ENCODE data around the gene USP6NL. TPM values are rescaled to one million over a fixed set of nuclear protein-coding genes. Genes with fewer than 3 reads are reported as not detected.
A peak's percentile ranks its signal among the peaks of the same experiment; 100 is the strongest.

USP6NL gene
- total and polyA plus RNA-seq, 5 experiments from 2014 or later = 2.3 to 7.9 (median 5.4) TPM

DNA sequence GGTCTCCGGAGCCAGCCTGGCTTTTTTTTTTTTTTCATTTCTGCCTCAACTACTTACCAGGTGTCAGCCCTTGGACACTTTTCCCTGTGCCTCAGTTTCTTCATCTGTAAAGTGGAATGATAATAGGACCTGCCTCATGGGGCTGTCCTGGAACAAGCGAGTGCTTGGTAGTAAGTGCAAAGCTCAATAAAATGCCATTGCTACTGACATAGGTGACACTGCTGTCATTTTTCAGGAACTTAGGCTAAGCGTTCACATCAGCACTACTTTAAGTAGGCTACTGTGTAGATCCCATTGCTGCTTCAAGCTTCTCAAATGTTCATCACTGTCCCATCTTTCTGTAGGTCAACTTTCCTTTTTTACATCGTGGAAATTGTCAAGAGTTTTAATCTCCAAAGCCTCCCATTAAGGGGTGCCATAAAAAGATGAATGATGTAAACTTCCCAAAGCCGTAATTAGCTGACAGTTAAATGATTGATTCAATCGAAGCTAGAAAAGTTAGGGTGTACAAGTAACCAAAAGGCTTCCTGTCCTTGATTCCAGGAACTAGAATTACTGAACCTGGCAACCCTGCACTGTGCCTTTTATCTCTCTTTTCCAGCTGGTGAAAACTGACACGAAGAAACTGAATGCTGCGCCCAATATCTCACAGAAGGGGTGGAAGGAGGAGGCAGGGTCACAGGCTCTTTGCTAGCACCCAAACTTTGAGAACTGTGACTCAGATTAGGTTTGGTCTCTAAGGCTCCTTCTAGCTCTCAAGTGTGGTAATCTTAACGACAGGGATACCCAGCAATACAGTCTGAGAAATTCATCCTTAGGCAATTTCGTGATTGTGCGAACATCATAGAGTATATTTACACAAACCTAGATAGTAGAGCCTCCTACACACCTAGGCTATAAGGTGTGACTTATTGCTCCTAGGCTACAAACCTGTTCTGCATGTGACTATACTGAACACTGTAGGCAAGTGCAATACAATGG lies 861 bp upstream of the USP6NL start:
- POLR2A ChIA-PET = interaction anchor here (0.7 to 2.5 kb wide), 8 partner anchors 10 to 431 kb away, joined by 3 to 10 read pairs (median 4); no protein-coding TSS in a partner anchor
- Mint-ChIP-seq H3K4me1 (peaks cover 12 to 53% (median 50%) of the 10 kb centered on the region in 4 donors), H3K27me3 (no peaks in the 10 kb centered on the region), H3K27ac (peak overlapping the region; percentile 64 to 96 (median 94)), H3K9me3 (peaks cover 0 to 22% (median 4%) of the 10 kb centered on the region in 9 donors), H3K4me3 (peak overlapping the region; percentile 83 to 97 (median 95)), H3K36me3 (peaks cover 0 to 15% (median 6%) of the 10 kb centered on the region in 3 donors)
- ATAC-seq (peak; percentile 48 to 49), DNase-seq (peak in 3 of 10 donors; percentile 11 to 26 (median 20))

DNA sequence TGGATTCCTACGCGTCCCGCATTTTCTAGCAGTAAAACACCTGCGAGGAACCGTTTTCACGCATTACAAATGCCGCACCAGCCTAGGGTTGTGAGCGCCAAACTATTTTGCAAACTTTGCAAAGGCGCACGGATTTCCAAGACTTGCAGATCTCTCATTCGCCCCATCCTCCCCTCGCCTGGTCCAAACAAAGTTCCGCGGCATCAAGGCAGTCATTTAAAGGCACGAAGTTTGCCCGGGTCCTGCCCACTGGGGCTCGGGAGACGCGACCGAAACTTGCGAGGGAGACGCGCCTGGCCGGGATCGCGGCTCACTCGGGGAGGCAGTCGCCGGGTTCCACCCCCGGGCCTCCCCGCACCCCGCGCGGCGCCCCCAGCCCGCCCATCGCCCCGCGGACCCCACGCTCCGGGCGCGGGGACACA lies 613 bp downstream of the USP6NL start:
- H3K27me3 Mint-ChIP-seq = no peaks in the 10 kb centered on the region
- H3K27ac Mint-ChIP-seq = peak overlapping the region; percentile 48 to 94 (median 88)
- DNase-seq = peak in 8 of 10 donors; percentile 10 to 65 (median 30)
- H3K36me3 Mint-ChIP-seq = peaks cover 0 to 3% (median 0%) of the 10 kb centered on the region in 3 donors
- H3K4me1 Mint-ChIP-seq = peaks cover 15 to 65% (median 57%) of the 10 kb centered on the region in 4 donors
- peak overlapping the region; percentile 86 to 97 (median 92) for H3K4me3 Mint-ChIP-seq
- H3K9me3 Mint-ChIP-seq = peaks cover 0 to 7% (median 0%) of the 10 kb centered on the region in 9 donors
- POLR2A ChIA-PET = interaction anchor here (2.5 kb wide), 1 partner anchor 74 kb away, joined by 10 read pairs; no protein-coding TSS in a partner anchor
- ATAC-seq = peak; percentile 26 to 37

DNA sequence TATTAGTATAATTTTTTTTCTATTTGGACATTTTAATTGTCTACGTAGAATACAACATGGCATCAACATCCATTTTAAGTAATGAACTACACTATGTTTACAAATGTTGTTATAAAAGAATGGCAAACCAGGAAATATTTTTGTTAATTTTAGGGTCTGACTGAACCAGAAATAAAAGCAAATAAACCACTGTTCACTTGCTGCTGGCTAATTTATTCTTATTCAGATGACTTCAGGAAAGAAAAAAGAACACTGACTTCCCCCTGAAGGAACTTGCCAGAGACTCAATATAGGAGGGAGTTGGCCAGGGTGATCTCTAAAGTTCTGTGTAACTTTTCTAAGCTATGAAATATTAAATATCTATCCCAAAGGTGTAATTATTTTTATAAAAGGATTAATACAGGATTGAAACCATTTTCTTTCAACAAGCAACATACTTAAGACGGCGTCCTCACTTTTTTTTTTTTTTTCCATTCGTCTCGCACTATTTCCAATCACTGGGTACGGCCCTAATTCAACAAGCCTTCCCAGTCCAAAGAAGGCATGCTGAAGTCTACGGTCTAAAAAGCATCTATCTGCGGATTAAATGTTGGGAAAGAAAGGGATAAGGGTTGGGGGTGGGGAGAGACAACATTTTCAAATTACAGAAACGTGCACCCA lies 1.2 kb downstream of the USP6NL start:
- DNase-seq = no peak
- Mint-ChIP-seq H3K4me1 (peaks cover 18 to 69% (median 59%) of the 10 kb centered on the region in 4 donors), H3K27ac (peak overlapping the region; percentile 48 to 94 (median 88)), H3K4me3 (peak overlapping the region; percentile 86 to 97 (median 92)), H3K27me3 (no peaks in the 10 kb centered on the region), H3K9me3 (peaks cover 0 to 2% (median 0%) of the 10 kb centered on the region in 9 donors), H3K36me3 (peaks cover 0 to 3% (median 0%) of the 10 kb centered on the region in 3 donors)
- POLR2A ChIA-PET = interaction anchor here (0.6 to 2.5 kb wide), 2 partner anchors 21 to 75 kb away, joined by 3 to 10 read pairs; no protein-coding TSS in a partner anchor
- ATAC-seq = no peak

DNA sequence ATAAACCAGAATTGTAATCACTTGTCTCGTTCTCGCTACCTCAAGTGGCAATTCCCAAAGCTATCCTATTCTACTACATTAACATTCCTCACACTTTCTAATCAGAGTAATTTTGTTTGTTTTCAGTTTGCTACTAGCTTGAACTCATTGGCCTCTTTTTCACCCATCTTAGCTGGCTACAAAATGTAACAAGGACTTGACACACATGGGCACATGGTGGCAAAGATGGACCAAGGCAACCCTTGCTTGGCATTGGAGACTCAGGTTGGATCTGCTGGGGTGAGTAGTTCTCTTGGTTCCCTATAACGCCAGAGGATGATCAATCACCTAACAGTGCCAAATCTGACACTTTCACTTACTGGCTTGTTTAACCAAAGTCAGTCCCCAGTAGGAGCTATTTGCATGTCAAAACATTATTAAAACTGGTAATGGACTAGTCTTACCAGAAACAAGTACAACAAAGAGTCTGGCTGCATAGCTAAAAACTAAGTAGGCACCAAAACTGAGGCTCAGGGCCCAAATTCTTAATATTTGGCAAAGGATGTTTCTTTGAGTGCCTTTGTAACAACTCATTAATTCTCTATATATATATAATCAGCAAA lies 1.9 kb downstream of the USP6NL start:
- Mint-ChIP-seq H3K9me3 (no peaks in the 10 kb centered on the region), H3K4me3 (peak overlapping the region in 8 of 10 donors; percentile 5 to 49 (median 30)), H3K27ac (peak overlapping the region in 8 of 10 donors; percentile 17 to 90 (median 60)), H3K27me3 (no peaks in the 10 kb centered on the region), H3K4me1 (peaks cover 19 to 72% (median 57%) of the 10 kb centered on the region in 4 donors), H3K36me3 (peaks cover 0 to 3% (median 0%) of the 10 kb centered on the region in 3 donors)
- no peak for DNase-seq
- POLR2A ChIA-PET = interaction anchor here (0.6 kb wide), 1 partner anchor 21 kb away, joined by 3 read pairs; no protein-coding TSS in a partner anchor
- no peak for ATAC-seq

DNA sequence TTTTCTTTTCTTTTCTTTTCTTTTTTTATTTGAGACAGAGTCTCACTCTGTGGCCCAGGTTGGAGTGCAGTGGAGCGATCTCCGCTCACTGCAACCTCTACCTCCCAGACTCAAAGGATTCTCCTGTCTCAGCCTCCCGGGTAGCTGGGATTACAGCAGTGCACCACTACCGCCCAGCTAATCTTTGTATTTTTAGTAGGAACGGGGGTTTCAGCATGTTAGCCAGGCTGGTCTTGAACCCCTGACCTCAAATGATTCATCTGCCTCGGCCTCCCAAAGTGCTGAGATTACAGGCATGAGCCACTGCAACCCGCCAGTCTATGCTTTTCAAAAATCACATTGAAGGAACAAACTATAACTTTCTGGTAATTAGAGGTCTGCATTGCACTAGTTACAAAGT lies 2.4 kb downstream of the USP6NL start:
- H3K9me3 Mint-ChIP-seq = no peaks in the 10 kb centered on the region
- POLR2A ChIA-PET = no interaction called here
- H3K4me1 Mint-ChIP-seq = peaks cover 21 to 73% (median 56%) of the 10 kb centered on the region in 4 donors
- peaks cover 0 to 3% (median 0%) of the 10 kb centered on the region in 3 donors for H3K36me3 Mint-ChIP-seq
- peak overlapping the region in 3 of 10 donors; percentile 61 to 90 (median 85) for H3K27ac Mint-ChIP-seq
- ATAC-seq (no peak), DNase-seq (no peak)
- no peaks in the 10 kb centered on the region for H3K27me3 Mint-ChIP-seq
- peak overlapping the region in 4 of 10 donors; percentile 5 to 44 (median 18) for H3K4me3 Mint-ChIP-seq

DNA sequence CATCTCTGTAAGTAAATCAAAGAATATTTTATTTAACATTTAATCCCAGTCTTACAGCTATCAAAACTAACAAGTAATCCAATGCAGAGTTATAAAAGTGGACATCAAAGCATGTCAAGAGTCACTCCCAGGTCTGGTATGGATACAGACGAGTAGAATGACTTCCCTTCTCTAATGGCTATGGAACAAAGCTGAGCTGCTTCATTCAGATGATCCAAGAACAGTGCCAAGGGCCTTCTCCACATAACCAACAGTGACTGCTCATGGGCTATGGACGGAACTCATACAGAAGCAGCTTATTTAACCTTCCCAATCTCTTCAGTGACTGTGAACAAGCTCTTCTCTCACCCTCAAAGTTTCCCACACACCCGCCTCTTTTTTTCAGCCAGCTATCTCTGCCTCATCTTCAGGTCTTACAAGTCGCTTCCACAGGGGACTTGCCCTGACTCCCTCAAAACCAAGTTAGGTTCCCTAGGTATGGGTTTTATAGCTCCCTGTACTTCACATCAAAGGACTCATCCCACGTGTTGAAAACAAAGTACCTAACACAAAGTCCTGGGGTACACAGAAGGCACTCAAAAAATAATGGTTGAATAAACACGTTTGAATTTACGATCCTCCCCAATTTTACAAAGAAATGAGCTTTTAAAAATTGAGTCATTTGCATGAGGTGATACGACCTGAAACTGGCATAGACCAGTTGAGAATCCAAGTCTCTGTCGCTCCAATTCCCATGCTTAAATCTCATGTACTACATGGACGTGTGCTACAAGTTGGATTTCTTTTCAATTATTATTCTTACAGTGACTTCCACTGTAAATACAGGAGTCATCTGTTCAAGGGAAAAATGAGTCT lies 3.1 kb downstream of the USP6NL start:
- POLR2A ChIA-PET = interaction anchor here (0.8 kb wide), 1 partner anchor 77 kb away, joined by 3 read pairs; no protein-coding TSS in a partner anchor
- H3K27me3 Mint-ChIP-seq = no peaks in the 10 kb centered on the region
- peak overlapping the region in 4 of 10 donors; percentile 2 to 85 (median 54) for H3K27ac Mint-ChIP-seq
- H3K9me3 Mint-ChIP-seq = no peaks in the 10 kb centered on the region
- ATAC-seq (no peak), DNase-seq (no peak)
- peaks cover 22 to 78% (median 58%) of the 10 kb centered on the region in 4 donors for H3K4me1 Mint-ChIP-seq
- peaks cover 0 to 3% (median 0%) of the 10 kb centered on the region in 3 donors for H3K36me3 Mint-ChIP-seq
- H3K4me3 Mint-ChIP-seq = peak overlapping the region in 5 of 10 donors; percentile 3 to 72 (median 29)

DNA sequence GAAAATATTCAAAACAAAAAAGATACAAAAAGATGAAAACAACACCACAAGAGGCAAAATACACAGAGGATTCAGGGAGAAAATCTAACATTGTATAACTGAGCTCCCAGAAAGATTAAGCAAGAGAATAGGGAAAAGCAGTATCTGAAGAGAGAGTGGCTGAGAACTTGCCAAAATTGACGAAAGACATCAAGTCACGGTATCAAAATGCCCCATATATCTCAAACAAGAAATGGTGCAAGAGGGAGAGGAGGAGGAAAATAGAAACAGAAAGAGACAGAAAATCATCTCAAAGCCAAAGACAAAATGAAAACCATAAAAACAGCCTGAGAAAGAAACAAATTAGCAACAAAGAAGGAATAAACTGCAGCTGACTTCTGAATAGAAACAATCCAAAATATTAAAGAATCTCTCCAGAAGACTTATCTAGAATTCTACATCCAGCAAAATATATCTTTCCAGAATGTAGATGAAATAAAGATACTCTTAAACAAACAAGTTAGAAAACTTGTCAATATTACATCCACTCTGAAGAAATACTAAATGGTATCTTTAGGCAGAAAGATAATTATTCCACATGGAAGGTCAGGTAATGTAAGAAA lies 5.5 kb downstream of the USP6NL start:
- no peak for ATAC-seq
- Mint-ChIP-seq H3K27ac (peak overlapping the region in 6 of 10 donors; percentile 66 to 87 (median 75)), H3K4me1 (peaks cover 19 to 79% (median 58%) of the 10 kb centered on the region in 4 donors), H3K4me3 (peak overlapping the region in 4 of 10 donors; percentile 11 to 82 (median 33)), H3K27me3 (no peaks in the 10 kb centered on the region), H3K9me3 (no peaks in the 10 kb centered on the region), H3K36me3 (no peaks in the 10 kb centered on the region)
- DNase-seq = no peak
- POLR2A ChIA-PET = no interaction called here

DNA sequence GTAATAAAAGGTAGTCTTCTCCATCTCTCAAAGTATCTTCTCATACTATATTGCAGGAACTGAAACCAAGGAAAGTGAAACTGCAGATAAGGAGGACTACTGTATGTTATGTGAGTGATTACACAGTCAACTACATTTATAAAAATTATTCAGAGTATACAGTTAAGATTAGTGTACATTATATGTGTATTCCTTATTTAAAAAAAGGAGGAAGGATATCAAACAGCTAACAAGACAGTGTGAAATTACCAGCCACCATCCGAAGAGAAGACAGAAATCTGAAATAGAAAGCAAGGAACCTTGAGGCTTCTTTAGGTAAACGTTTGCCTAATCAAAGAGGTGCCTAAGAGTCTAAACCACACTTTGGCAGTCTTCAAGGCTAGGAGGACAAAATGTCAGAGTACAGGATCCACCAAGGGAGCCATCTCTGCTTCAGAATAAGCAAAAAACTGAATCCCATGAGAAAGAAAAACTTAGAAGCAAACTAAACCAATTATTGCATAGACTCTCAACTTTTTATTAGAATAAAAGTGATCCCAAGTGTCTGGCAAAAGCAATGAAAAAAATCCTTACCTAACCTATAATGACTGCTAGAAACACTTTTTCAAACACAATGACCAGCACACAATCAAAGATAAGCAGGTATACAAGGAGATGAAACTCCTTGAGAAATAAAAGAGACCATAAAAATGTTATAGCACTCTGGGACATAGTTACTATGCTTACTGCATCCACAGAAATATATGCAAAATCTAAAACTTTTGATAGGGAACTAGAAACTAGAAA lies 6.4 kb downstream of the USP6NL start:
- DNase-seq (peak in 3 of 10 donors; percentile 21 to 31 (median 31)), ATAC-seq (peak; percentile 79 to 83)
- Mint-ChIP-seq H3K36me3 (peaks cover 0 to 2% (median 0%) of the 10 kb centered on the region in 3 donors), H3K4me3 (peak overlapping the region; percentile 45 to 85 (median 78)), H3K9me3 (no peaks in the 10 kb centered on the region), H3K27ac (peak overlapping the region; percentile 29 to 90 (median 85)), H3K4me1 (peaks cover 19 to 75% (median 56%) of the 10 kb centered on the region in 4 donors), H3K27me3 (no peaks in the 10 kb centered on the region)
- POLR2A ChIA-PET = no interaction called here

DNA sequence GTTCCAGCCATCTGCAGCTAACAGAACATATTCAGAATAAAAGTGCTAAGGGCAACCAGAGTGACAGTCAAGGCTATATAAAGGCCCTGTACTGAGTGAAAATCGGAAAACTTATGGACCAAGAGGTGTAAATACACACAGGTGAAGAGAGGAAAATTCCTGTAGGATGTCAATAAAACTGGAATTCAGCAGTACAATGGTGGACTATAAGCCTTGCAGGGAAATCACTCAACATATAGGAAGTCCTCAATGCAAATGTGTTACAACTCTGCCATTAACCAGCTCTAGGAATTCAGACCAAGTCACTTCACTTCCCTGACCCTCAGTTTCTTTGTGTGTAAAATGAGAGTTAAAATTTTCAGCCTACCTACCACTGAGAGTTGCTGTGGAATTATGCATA lies 7.7 kb downstream of the USP6NL start:
- POLR2A ChIA-PET = interaction anchor here (1.1 kb wide), 1 partner anchor 10 kb away, joined by 4 read pairs; no protein-coding TSS in a partner anchor
- H3K27me3 Mint-ChIP-seq = no peaks in the 10 kb centered on the region
- peaks cover 19 to 76% (median 49%) of the 10 kb centered on the region in 4 donors for H3K4me1 Mint-ChIP-seq
- DNase-seq (no peak), ATAC-seq (no peak)
- H3K9me3 Mint-ChIP-seq = no peaks in the 10 kb centered on the region
- H3K36me3 Mint-ChIP-seq = peaks cover 0 to 4% (median 0%) of the 10 kb centered on the region in 3 donors
- H3K27ac Mint-ChIP-seq = peak overlapping the region in 4 of 10 donors; percentile 15 to 75 (median 72)
- H3K4me3 Mint-ChIP-seq = peak overlapping the region in 1 of 10 donors; percentile 4

DNA sequence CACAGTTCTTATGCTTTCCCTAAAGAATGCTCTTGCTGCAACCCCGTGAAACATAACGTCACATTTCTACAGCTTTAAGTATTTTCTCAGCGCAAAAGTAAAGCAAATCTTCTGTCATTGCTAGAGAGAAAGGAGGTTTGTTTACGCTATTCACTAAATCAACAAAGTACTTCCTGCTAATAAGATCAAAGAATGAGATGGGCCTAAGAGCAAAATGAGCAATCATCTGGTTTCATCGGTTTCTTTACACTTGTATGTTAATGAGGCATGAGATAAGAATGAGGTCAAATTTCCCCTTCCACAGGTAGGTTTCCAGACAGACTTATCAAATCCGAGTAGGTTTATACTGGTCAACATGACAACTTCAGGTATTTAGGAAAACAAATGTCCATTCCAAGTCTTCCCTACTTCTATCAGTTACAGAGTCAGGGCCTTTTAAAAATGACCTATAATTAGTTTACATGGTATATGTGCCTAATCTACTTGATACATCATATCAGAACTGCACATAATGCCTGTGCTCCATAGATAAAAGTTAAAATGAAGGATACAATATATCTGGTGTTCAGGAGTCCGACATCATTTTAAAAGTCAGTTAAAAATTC lies 8.4 kb downstream of the USP6NL start:
- no peak for DNase-seq

More for the DNA sequence above, 8.4 kb downstream of the USP6NL start:
- no peaks in the 10 kb centered on the region for H3K9me3 Mint-ChIP-seq
- peaks cover 0 to 4% (median 0%) of the 10 kb centered on the region in 3 donors for H3K36me3 Mint-ChIP-seq
- H3K4me3 Mint-ChIP-seq = peak overlapping the region in 1 of 10 donors; percentile 0
- H3K4me1 Mint-ChIP-seq = peaks cover 17 to 71% (median 42%) of the 10 kb centered on the region in 4 donors
- POLR2A ChIA-PET = interaction anchor here (1.1 kb wide), 2 partner anchors 9 to 11 kb away, joined by 3 to 4 read pairs; no protein-coding TSS in a partner anchor
- ATAC-seq = no peak
- peak overlapping the region in 1 of 10 donors; percentile 75 for H3K27ac Mint-ChIP-seq
- H3K27me3 Mint-ChIP-seq = no peaks in the 10 kb centered on the region
